Tibial nerve (tissue), 4 donors: Measurements from ENCODE around the gene USP20. TPM values are rescaled to one million over a fixed set of nuclear protein-coding genes. Genes with fewer than 3 reads are reported as not detected.

Source experiments
- DNase-seq, 2 donors: peaks; one replicate each; pipeline ENCODE4 v3.0.0-alpha.2; 2019; ENCODE audit warnings: low spot score in 2 of 2
- H3K27ac ChIP-seq, 4 donors: fragments of 200-600 bp; sonication (generic) in 3 of 4; one replicate each; pipeline ENCODE4 v1.5.1; 2017 to 2019; ENCODE audit warnings: mild to moderate bottlenecking in 1 of 4
- H3K27me3 ChIP-seq, 2 donors: fragments of 200-600 bp; sonication (generic) in 1 of 2; one replicate each; pipeline versions ENCODE4 v1.5.1 to v1.6.0; 2017 to 2019
- H3K36me3 ChIP-seq, 3 donors: fragments of 200-600 bp; sonication (generic); one replicate each; pipeline ENCODE4 v1.5.1; 2018 to 2019
- H3K4me1 ChIP-seq, 4 donors: fragments of 200-600 bp; sonication (generic) in 3 of 4; one replicate each; pipeline ENCODE4 v1.5.1; 2017 to 2019
- H3K4me3 ChIP-seq, 4 donors: fragments of 200-600 bp; sonication (generic) in 3 of 4; one replicate each; pipeline ENCODE4 v1.5.1; 2017 to 2019; ENCODE audit warnings: mild to moderate bottlenecking in 1 of 4, moderate library complexity in 1 of 4
- H3K9me3 ChIP-seq, 4 donors: fragments of 200-600 bp; sonication (generic) in 3 of 4; one replicate each; pipeline ENCODE4 v1.5.1; 2017 to 2019
- CTCF ChIP-seq, 5 experiments: fragments of 200-600 bp in 3 of 5; fragments of 450-650 bp in 2 of 5; sonication (generic) in 3 of 5; IDR thresholded peaks; one replicate each; pipeline ENCODE4 v1.5.1; 2016 to 2019; ENCODE audit warnings: antibody characterized with exemption in 5 of 5, mild to moderate bottlenecking in 3 of 5, moderate library complexity in 2 of 5
- EP300 ChIP-seq, 2 donors: sonication (generic); formaldehyde crosslinking; IDR thresholded peaks; one replicate each; pipeline ENCODE4 v1.6.1; 2017; ENCODE audit warnings: antibody characterized with exemption in 2 of 2, mild to moderate bottlenecking in 1 of 2
- POLR2A ChIP-seq, 2 donors: fragments of 450-650 bp; IDR thresholded peaks; one replicate each; pipeline ENCODE4 v1.6.1; 2017; ENCODE audit warnings: antibody characterized with exemption in 2 of 2, mild to moderate bottlenecking in 2 of 2, moderate library complexity in 2 of 2
- WGBS, 2 donors: methylation state at CpG; one replicate each; pipeline ENCODE4 v1.1.5; 2018; 5-methylcytosine and 5-hydroxymethylcytosine counted together
- total RNA-seq, 4 donors: library from RNA; depleted of rRNA; stranded (reverse); fragments of >200 nt; gene quantifications; one replicate each; pipeline ENCODE4 v1.1.0, GENCODE V29; 2016

The USP20 gene
- total RNA-seq, 4 donors from 2014 or later: 20.1 to 50.1 (median 24.1) TPM

GRCh38 chr9:129879103-129879699, 43.9 kb downstream of the USP20 start:
- Histone ChIP-seq H3K9me3 (no peaks in the 10 kb centered on the region), H3K27ac (no peak overlapping the region), H3K4me1 (peaks cover 0 to 7% (median 3%) of the 10 kb centered on the region in 4 donors), H3K4me3 (no peak overlapping the region), H3K27me3 (no peaks in the 10 kb centered on the region), H3K36me3 (peaks cover 0 to 26% (median 0%) of the 10 kb centered on the region in 3 donors)
- WGBS, 2 donors: 91 to 97% methylated on average over 13 of the region's 17 CpGs
- DNase-seq: no peak
- TF ChIP-seq EP300 (IDR thresholded peaks at IDR 0.05) (no peak), CTCF (IDR thresholded peaks at IDR 0.05) (no peak), POLR2A (IDR thresholded peaks at IDR 0.05) (no peak)

GRCh38 chr9:129879991-129880653, 44.9 kb downstream of the USP20 start:
- H3K27ac ChIP-seq: no peak overlapping the region
- no peak overlapping the region for H3K4me3 ChIP-seq
- no peaks in the 10 kb centered on the region for H3K9me3 ChIP-seq
- peaks cover 0 to 26% (median 0%) of the 10 kb centered on the region in 3 donors for H3K36me3 ChIP-seq
- no peaks in the 10 kb centered on the region for H3K27me3 ChIP-seq
- DNase-seq: no peak
- TF ChIP-seq CTCF (IDR thresholded peaks at IDR 0.05) (no peak), EP300 (IDR thresholded peaks at IDR 0.05) (no peak), POLR2A (IDR thresholded peaks at IDR 0.05) (no peak)
- peaks cover 0 to 16% (median 11%) of the 10 kb centered on the region in 4 donors for H3K4me1 ChIP-seq
- WGBS, 2 donors: 90 to 96% methylated on average over 19 to 31 of the region's 31 CpGs

- DNase-seq: no peak
- WGBS, 2 donors: 75% methylated on average over 24 to 27 of the region's 28 CpGs
- no peak overlapping the region for H3K27ac ChIP-seq
Measured at GRCh38 chr9:129880654-129881546, 45.6 kb downstream of the USP20 start.

GRCh38 chr9:129881547-129882324, 46.5 kb downstream of the USP20 start:
- DNase-seq: no peak
- H3K27ac ChIP-seq: no peak overlapping the region
- TF ChIP-seq CTCF (IDR thresholded peaks at IDR 0.05): no peak
- TF ChIP-seq POLR2A (IDR thresholded peaks at IDR 0.05): no peak
- no peak for TF ChIP-seq EP300 (IDR thresholded peaks at IDR 0.05)
- H3K4me1 ChIP-seq: peaks cover 0 to 32% (median 23%) of the 10 kb centered on the region in 4 donors
- H3K4me3 ChIP-seq: no peak overlapping the region
- H3K27me3 ChIP-seq: no peaks in the 10 kb centered on the region
- peaks cover 0 to 15% (median 0%) of the 10 kb centered on the region in 3 donors for H3K36me3 ChIP-seq
- H3K9me3 ChIP-seq: no peaks in the 10 kb centered on the region
- WGBS, 2 donors: 80 to 82% methylated on average over 19 of the region's 19 CpGs

More at GRCh38 chr9:129880654-129881546, 45.6 kb downstream of the USP20 start:
- Histone ChIP-seq H3K36me3 (peaks cover 0 to 19% (median 0%) of the 10 kb centered on the region in 3 donors), H3K27me3 (no peaks in the 10 kb centered on the region), H3K4me1 (peaks cover 0 to 24% (median 15%) of the 10 kb centered on the region in 4 donors), H3K4me3 (no peak overlapping the region), H3K9me3 (no peaks in the 10 kb centered on the region)
- TF ChIP-seq POLR2A (IDR thresholded peaks at IDR 0.05) (no peak), CTCF (IDR thresholded peaks at IDR 0.05) (no peak), EP300 (IDR thresholded peaks at IDR 0.05) (no peak)
